Neural cell (in vitro differentiated cells): ENCODE data around the gene FKBP1A. TPM values are rescaled to one million over a fixed set of nuclear protein-coding genes. Genes with fewer than 3 reads are reported as not detected.

ENCODE experiments used
- H2AFZ ChIP-seq: fragments of 200-600, 300-800 bp; sonication (generic), shearing (Covaris generic); 2 replicates; pipeline ENCODE4 v1.6.0; 2014; ENCODE audit warnings: low read depth, mild to moderate bottlenecking, antibody characterized with exemption, low read length, moderate library complexity
- H3F3A ChIP-seq: fragments of 200-600 bp; shearing (Covaris generic); 2 replicates; pipeline ENCODE4 v1.6.1; 2016; ENCODE audit warnings: mild to moderate bottlenecking, moderate library complexity, mixed read lengths, antibody characterized with exemption, low read length; ENCODE audit not compliant: insufficient read depth, poor library complexity, severe bottlenecking
- H3K27ac ChIP-seq: fragments of 200-600, 300-800 bp; sonication (generic), shearing (Covaris generic); 2 replicates; pipeline ENCODE4 v1.5.1; 2014; ENCODE audit warnings: mild to moderate bottlenecking, low read length, moderate library complexity
- H3K27me3 ChIP-seq: fragments of 300-800, 200-600 bp; sonication (generic), shearing (Covaris generic); 2 replicates; pipeline ENCODE4 v1.6.0; 2014; ENCODE audit warnings: mild to moderate bottlenecking, low read depth, low read length, moderate library complexity; ENCODE audit not compliant: insufficient read depth
- H3K36me3 ChIP-seq: fragments of 300-800, 200-600 bp; sonication (generic), shearing (Covaris generic); 2 replicates; pipeline ENCODE4 v1.5.1; 2014; ENCODE audit warnings: mild to moderate bottlenecking, antibody characterized with exemption, low read length, moderate library complexity; ENCODE audit not compliant: insufficient read depth
- H3K4me2 ChIP-seq: fragments of 300-800, 200-600 bp; sonication (generic), shearing (Covaris generic); 2 replicates; pipeline ENCODE4 v1.6.0; 2014; ENCODE audit warnings: mild to moderate bottlenecking, low read length
- H3K4me3 ChIP-seq: fragments of 300-800, 200-600 bp; sonication (generic), shearing (Covaris generic); 2 replicates; pipeline ENCODE4 v1.5.1; 2014; ENCODE audit warnings: mild to moderate bottlenecking, low read length, moderate library complexity
- H3K79me2 ChIP-seq: fragments of 200-600 bp; shearing (Covaris generic); replicated peaks from 2 replicates; pipeline ENCODE4 v1.6.0; 2014; ENCODE audit warnings: mild to moderate bottlenecking, low read length, moderate library complexity; ENCODE audit not compliant: insufficient read depth
- H3K9ac ChIP-seq: fragments of 300-800, 200-600 bp; sonication (generic), shearing (Covaris generic); 2 replicates; pipeline ENCODE4 v1.6.1; 2016; ENCODE audit warnings: mild to moderate bottlenecking, low read length, mixed read lengths
- H3K9me2 ChIP-seq: fragments of 200-600 bp; shearing (Covaris generic); 2 replicates; pipeline ENCODE4 v1.6.1; 2016; ENCODE audit warnings: mild to moderate bottlenecking, low read length, mixed read lengths; ENCODE audit not compliant: insufficient read depth
- H3K9me3 ChIP-seq: fragments of 200-600, 300-800 bp; sonication (generic), shearing (Covaris generic); 2 replicates; pipeline ENCODE4 v1.6.1; 2016; ENCODE audit warnings: mild to moderate bottlenecking, mixed run types, low read length, moderate library complexity, mixed read lengths
- H4K20me1 ChIP-seq: fragments of 200-600 bp; shearing (Covaris generic); 2 replicates; pipeline ENCODE4 v1.6.1; 2016; ENCODE audit warnings: mild to moderate bottlenecking, mixed run types; ENCODE audit not compliant: insufficient read depth
- EP300 ChIP-seq: fragments of 450-650 bp; conservative IDR thresholded peaks from 2 replicates; pipeline ENCODE4 v1.6.1; 2014; ENCODE audit warnings: antibody characterized with exemption, mild to moderate bottlenecking, moderate library complexity; ENCODE audit not compliant: poor library complexity, severe bottlenecking
- EZH2 ChIP-seq: fragments of 200-600, 300-800 bp; shearing (Covaris generic), sonication (generic); IDR thresholded peaks from 2 replicates; pipeline ENCODE4 v1.6.1; 2014; ENCODE audit warnings: antibody characterized with exemption, low read length, borderline replicate concordance, mild to moderate bottlenecking; ENCODE audit not compliant: insufficient read depth, poor library complexity, severe bottlenecking
- MXI1 ChIP-seq: fragments of 450-650 bp; conservative IDR thresholded peaks from 2 replicates; pipeline ENCODE4 v1.6.1; 2014; ENCODE audit warnings: antibody characterized with exemption, mild to moderate bottlenecking; ENCODE audit not compliant: poor library complexity, severe bottlenecking
- POLR2AphosphoS5 ChIP-seq: IDR thresholded peaks from 2 replicates; pipeline ENCODE4 v1.6.1; 2012
- RAD21 ChIP-seq: fragments of 450-650 bp; conservative IDR thresholded peaks from 2 replicates; pipeline ENCODE4 v1.6.1; 2014; ENCODE audit warnings: antibody characterized with exemption, mild to moderate bottlenecking, moderate library complexity
- SMC3 ChIP-seq: fragments of 450-650 bp; conservative IDR thresholded peaks from 2 replicates; pipeline ENCODE4 v1.6.1; 2014; ENCODE audit warnings: antibody characterized with exemption, mild to moderate bottlenecking, moderate library complexity; ENCODE audit not compliant: poor library complexity
- TAF1 ChIP-seq: IDR thresholded peaks from 2 replicates; pipeline ENCODE4 v1.6.1; 2012; ENCODE audit warnings: low read depth
- polyA plus RNA-seq: library from polyadenylated mRNA; depleted of rRNA; stranded (reverse); fragments of >200 nt; gene quantifications from 2 replicates; pipeline ENCODE4 v1.2.3, GENCODE V29; 2014
- TF ChIP-seq, protein P1 (sequence below): fragments of 450-650 bp; IDR thresholded peaks from 2 replicates; pipeline ENCODE4 v1.5.1; 2014; ENCODE audit warnings: antibody characterized with exemption, mild to moderate bottlenecking, moderate library complexity; ENCODE audit not compliant: poor library complexity, severe bottlenecking
- TF ChIP-seq, protein P2 (sequence below): IDR thresholded peaks from 2 replicates; pipeline ENCODE4 v1.6.1; 2012; ENCODE audit warnings: borderline replicate concordance

The FKBP1A gene
- polyA plus RNA-seq, 1 donor from 2014 or later = 150 TPM

DNA sequence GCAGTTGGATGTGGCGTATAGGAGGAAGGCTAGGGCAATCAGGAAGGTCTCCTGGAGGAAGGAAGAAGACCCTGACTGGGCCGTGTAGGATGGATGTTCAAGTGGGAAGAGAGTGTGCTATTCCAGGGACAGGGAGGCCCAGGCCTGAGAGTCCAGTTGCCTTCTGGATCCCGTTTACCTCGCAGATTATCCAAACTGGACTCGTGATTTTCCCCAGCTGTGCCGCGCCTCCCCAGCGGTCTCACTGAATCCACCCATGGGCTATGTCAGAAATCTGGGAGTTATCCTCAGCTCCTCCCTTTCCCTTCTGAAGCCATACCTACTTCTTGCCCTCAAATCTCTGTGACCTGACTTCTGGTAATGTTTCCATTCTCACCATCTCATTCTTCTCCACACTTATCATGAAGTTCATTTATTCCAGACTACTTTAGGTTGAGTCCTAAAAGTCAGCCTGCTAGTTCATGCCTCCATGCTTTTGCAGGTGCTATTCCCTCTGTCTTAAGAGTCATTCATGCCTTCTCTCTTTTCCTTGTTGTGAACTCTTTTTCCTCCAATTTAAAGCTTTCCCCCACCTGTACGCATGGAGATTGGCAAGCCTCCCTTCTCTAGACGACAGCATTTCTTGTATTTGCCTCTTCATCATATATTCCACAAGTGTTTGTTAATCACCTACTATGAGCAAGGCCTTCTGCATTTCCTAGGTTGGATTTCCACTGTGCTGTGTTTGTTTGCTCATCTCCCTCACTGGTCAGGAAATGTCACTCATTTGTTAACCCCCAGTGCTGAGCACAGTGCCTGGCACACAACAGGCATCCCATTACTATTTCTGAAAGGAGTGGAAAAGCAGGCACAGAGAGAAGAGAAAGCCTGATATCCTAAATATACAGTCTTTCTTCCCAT is 66.6 kb downstream of the FKBP1A start:
- no peaks in the 10 kb centered on the region for H3K9me3 ChIP-seq
- H3K27me3 ChIP-seq = no peaks in the 10 kb centered on the region
- peak overlapping the region; percentile 87 for H3K4me2 ChIP-seq
- TF ChIP-seq POLR2AphosphoS5 = no peak
- no peak for TF ChIP-seq RAD21
- no peak for TF ChIP-seq SMC3
- TF ChIP-seq EZH2 = no peak
- TF ChIP-seq, protein P1, sequence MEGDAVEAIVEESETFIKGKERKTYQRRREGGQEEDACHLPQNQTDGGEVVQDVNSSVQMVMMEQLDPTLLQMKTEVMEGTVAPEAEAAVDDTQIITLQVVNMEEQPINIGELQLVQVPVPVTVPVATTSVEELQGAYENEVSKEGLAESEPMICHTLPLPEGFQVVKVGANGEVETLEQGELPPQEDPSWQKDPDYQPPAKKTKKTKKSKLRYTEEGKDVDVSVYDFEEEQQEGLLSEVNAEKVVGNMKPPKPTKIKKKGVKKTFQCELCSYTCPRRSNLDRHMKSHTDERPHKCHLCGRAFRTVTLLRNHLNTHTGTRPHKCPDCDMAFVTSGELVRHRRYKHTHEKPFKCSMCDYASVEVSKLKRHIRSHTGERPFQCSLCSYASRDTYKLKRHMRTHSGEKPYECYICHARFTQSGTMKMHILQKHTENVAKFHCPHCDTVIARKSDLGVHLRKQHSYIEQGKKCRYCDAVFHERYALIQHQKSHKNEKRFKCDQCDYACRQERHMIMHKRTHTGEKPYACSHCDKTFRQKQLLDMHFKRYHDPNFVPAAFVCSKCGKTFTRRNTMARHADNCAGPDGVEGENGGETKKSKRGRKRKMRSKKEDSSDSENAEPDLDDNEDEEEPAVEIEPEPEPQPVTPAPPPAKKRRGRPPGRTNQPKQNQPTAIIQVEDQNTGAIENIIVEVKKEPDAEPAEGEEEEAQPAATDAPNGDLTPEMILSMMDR = no peak
- TF ChIP-seq EP300 = no peak
- TF ChIP-seq, protein P2, sequence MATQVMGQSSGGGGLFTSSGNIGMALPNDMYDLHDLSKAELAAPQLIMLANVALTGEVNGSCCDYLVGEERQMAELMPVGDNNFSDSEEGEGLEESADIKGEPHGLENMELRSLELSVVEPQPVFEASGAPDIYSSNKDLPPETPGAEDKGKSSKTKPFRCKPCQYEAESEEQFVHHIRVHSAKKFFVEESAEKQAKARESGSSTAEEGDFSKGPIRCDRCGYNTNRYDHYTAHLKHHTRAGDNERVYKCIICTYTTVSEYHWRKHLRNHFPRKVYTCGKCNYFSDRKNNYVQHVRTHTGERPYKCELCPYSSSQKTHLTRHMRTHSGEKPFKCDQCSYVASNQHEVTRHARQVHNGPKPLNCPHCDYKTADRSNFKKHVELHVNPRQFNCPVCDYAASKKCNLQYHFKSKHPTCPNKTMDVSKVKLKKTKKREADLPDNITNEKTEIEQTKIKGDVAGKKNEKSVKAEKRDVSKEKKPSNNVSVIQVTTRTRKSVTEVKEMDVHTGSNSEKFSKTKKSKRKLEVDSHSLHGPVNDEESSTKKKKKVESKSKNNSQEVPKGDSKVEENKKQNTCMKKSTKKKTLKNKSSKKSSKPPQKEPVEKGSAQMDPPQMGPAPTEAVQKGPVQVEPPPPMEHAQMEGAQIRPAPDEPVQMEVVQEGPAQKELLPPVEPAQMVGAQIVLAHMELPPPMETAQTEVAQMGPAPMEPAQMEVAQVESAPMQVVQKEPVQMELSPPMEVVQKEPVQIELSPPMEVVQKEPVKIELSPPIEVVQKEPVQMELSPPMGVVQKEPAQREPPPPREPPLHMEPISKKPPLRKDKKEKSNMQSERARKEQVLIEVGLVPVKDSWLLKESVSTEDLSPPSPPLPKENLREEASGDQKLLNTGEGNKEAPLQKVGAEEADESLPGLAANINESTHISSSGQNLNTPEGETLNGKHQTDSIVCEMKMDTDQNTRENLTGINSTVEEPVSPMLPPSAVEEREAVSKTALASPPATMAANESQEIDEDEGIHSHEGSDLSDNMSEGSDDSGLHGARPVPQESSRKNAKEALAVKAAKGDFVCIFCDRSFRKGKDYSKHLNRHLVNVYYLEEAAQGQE = no peak
- no peak for TF ChIP-seq MXI1
- no peak for TF ChIP-seq TAF1
- no peaks in the 10 kb centered on the region for H4K20me1 ChIP-seq
- H3K4me3 ChIP-seq = peak overlapping the region; percentile 84
- H2AFZ ChIP-seq = peak overlapping the region; percentile 89
- H3K9me2 ChIP-seq = no peaks in the 10 kb centered on the region
- H3F3A ChIP-seq = no peaks in the 10 kb centered on the region
- no peaks in the 10 kb centered on the region for H3K36me3 ChIP-seq
- H3K27ac ChIP-seq = peak overlapping the region; percentile 98
- H3K9ac ChIP-seq = peak overlapping the region; percentile 99
- H3K79me2 ChIP-seq = peaks cover 22% of the 10 kb centered on the region

DNA sequence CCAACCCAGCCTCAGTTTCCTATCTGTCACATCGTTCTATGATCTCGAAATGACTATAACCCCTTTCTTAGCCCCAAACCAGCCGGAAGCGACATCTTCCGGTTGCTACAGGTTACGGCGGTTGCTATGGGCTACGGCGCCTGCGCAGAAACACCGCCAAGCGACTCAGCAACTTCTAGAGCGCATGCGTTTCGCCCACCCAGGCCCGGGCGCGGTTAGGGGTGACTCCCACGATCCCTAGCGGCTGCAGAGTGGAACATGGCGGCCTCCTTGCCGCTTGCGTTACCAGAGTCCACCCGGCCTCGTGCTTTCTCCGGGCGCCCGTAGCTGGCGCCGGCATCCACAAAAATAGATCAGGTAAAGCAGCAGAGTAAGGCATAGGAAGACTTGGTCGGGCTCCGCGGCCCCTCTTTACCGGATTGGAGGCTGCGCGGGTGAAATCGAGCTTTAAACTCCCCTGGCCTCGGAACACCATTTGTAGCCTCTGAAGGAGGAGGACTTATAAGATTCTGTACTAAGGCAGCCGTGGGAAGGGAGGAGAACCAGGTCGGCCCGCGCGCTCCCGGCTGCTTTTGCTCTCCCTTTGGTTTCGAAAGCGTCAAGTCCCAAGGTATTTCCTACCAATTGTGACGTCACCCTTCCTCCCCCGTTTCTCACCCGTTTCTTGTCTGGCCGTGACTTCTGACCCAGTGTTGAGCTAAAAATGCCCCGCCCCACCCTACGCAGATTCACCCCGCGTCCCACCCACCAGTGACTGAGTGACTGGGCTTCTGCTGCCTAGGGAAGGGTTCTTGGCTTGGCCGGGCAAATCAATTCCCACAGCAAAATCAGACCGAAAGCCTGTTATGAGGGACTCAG is 67.5 kb downstream of the FKBP1A start:
- no peaks in the 10 kb centered on the region for H3K27me3 ChIP-seq
- no peaks in the 10 kb centered on the region for H3K36me3 ChIP-seq
- H3K9ac ChIP-seq = peak overlapping the region; percentile 99
- peak overlapping the region; percentile 98 for H3K27ac ChIP-seq
- no peaks in the 10 kb centered on the region for H3K9me2 ChIP-seq
- H3K4me2 ChIP-seq = peak overlapping the region; percentile 87
- TF ChIP-seq, protein P2 = peak; percentile 51
- TF ChIP-seq RAD21 (peak; percentile 45), EP300 (peak; percentile 79), TAF1 (peak; percentile 73), POLR2AphosphoS5 (peak; percentile 98), SMC3 (no peak), EZH2 (no peak), MXI1 (peak; percentile 97)
- TF ChIP-seq, protein P1 = peak; percentile 64
- H3F3A ChIP-seq = no peaks in the 10 kb centered on the region
- H4K20me1 ChIP-seq = no peaks in the 10 kb centered on the region
- H3K9me3 ChIP-seq = no peaks in the 10 kb centered on the region
- peak overlapping the region; percentile 84 for H3K4me3 ChIP-seq
- H2AFZ ChIP-seq = peak overlapping the region; percentile 89
- peaks cover 21% of the 10 kb centered on the region for H3K79me2 ChIP-seq
